ENCODE results near the gene YES1. TPM values are rescaled to one million over a fixed set of nuclear protein-coding genes. Genes with fewer than 3 reads are reported as not detected.

The YES1 gene
- 152 TPM for total RNA-seq

DNA sequence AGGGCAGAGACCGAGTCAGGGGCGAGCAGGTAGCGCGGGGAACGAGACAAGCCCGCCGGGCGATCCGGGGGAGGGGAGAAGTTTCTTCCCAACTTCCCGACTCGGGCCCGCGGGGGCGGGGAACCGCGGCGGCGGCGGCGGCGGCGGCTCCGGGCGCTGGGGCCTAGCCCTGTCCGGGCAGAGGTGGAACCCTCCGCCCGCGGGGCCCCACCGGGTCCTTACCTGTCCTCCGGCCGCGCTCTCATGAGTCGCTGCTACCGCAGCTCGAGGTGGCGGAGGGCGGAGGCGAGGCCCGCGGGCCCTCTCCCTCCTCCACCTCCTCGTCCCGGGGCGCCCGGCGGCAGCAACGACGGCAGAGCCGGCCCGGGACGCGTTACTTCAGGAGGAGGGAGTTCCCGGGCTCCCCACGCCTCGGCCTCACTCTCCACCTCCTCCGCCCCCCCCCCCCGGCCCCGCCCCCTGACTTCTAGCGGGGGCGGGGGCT lies at the start of gene YES1:
TSS of gene YES1 (minus strand) at position 351 of the 484 bp plus-strand sequence. CDS start 55,415 bp downstream, outside the sequence.
- DNase-seq, result peak; percentile 60

DNA sequence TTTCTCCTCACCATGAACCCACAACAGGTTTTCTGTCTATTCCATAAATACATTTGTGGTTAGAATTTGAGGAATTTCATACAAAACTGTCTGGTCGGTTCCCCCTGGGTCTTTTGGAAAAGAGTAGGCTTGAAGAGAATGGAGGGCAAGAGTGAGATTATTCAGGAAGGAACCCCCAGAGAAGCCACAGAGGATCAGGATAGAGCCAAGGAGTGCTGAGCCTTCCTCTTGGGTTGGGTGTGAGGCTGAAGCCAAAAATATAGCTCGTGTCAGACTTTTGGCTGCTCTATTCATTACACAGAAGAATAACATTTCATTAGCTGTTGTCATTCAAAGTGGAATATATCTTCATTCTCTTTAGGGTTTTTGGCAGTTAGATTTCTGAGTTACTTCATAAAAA lies 45.9 kb upstream of the YES1 start:
- no peak for DNase-seq

DNA sequence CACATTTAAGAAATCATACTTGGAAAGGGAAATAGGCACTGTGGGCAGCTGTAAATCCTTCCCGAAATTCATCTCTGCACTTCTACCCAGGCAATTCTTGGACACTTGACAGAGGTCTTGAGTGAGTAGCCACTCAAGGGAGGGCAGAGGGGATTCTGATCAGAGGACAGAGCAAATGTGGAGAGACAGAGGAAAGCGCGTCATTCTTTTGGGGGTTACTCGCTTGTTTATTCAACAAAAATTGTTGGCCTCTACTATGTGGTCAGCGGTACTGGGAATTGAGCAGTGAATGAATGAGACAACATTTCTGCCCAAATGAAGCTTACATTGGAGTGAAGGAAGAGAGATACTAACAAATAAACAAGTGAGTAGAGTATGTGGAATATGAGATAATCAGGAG lies 41.4 kb upstream of the YES1 start:
- no peak for DNase-seq

DNA sequence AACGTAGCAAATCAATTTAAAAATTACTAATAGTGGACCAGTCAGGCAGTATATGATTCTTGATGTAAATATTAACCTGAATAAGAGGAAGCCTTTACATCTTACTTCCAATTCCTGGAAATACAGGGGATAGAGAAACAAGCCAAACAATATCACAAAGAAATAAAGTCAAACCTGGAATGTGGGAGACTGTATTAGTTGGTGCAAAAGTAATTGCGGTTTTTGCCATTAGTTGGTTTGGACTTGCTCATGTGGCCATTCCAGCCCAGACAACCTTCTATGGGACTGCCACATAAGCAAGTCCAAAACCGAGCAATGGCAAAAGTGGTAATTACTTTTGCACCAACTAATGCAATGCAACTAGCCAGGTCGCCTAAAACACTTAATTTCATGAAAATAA lies 38.9 kb upstream of the YES1 start:
- DNase-seq, result no peak

- no peak for DNase-seq
Measured at GRCh38 chr18:849021-849420, 37.0 kb upstream of the YES1 start.

GRCh38 chr18:848062-848861 lies 36.2 kb upstream of the YES1 start:
- no peak for DNase-seq

- peak; percentile 37 for DNase-seq
Measured at GRCh38 chr18:845152-845819, 33.2 kb upstream of the YES1 start.

DNA sequence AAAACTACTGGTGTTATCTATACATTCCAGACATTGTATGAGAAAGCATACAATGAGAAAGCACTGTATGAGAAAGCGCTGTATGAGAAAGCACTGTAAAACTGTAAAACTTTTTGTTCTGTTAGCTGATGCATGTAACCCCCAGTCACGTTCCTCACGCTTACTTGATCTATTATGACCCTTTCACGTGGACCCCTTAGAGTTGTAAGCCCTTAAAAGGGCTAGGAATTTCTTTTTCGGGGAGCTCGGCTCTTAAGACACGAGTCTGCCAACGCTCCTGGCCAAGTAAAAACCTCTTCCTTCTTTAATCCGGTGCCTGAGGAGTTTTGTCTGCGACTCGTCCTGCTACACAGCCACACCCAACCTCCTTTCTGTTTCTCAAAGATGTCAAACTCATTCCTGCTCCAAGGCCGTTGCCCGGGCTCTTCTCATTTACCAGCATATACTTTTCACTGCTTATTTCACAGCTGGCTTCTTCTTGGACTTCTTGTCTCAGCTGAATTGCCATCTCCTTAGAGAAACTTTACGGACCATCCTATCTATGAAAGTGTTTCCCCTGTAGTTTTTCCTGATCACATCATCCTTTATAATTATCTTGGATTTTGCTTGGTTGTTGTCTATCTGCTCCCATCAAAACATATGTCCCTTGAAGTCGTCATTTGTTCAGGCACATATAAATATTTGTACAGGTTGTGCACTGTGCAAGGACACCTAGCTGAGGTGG lies 29.8 kb upstream of the YES1 start:
- DNase-seq, result no peak

GRCh38 chr18:840516-840915 lies 28.5 kb upstream of the YES1 start:
- no peak for DNase-seq

- DNase-seq, result no peak
Measured at GRCh38 chr18:840023-840408, 28.0 kb upstream of the YES1 start.

DNA sequence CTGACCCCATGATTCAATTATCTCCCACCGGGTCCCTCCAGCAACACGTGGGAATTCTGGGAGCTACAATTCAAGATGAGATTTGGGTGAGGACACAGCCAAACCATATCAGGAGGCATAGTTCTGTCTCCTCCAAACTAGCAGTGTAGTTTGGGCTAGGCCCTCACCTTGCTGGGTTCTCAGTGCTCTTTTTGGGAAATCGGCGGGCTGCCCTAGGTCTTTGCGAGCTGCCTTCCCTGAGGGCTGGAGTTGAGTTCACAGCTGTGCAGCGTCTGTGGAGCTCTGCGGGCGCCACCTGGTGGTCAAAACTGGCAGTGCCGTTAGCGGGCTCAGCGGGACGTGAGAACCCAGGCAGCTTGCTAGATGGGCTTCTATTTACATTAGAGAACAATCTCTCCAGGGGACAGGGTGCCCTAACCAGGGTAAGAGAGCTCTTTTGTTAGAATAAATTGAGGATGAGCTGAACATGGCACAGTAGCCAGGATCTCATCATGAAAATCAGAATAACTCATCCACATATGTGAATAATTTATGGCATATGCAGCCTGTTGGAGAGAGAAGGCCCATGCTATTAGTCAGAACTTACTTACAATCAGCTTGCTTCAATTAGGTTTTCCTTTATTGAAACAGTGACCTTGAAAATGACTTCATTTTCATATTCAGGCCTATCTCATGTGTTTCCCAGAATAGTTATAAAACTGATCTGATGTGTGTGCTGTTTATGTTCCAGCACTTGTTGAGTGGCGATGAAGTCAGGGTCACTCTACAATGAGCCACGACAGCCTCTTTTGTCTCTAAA lies 27.4 kb upstream of the YES1 start:
- DNase-seq, result peak; percentile 93

DNA sequence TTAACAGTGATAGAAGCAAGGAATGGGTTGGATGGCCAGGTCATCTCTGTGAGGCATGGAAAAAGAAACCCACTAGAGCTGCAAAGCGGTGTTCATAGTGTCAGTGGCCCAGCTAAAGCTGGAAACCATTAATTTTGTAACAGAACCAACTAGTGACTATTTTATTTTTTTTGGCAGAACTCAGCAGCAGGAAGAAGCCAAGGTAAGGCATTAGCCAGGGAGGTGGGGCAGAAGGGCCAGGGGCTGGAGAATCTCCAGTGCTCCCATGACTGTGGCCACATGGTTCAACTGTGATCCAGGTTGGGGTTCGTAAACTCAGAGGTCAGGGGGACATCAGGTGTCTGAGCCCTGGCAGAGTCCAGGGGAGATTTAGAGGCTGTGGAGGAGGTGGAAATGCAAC lies 25.9 kb upstream of the YES1 start:
- no peak for DNase-seq

GRCh38 chr18:834082-834720 lies 22.2 kb upstream of the YES1 start:
- DNase-seq, result no peak

GRCh38 chr18:833197-833596 lies 21.2 kb upstream of the YES1 start:
- no peak for DNase-seq

DNA sequence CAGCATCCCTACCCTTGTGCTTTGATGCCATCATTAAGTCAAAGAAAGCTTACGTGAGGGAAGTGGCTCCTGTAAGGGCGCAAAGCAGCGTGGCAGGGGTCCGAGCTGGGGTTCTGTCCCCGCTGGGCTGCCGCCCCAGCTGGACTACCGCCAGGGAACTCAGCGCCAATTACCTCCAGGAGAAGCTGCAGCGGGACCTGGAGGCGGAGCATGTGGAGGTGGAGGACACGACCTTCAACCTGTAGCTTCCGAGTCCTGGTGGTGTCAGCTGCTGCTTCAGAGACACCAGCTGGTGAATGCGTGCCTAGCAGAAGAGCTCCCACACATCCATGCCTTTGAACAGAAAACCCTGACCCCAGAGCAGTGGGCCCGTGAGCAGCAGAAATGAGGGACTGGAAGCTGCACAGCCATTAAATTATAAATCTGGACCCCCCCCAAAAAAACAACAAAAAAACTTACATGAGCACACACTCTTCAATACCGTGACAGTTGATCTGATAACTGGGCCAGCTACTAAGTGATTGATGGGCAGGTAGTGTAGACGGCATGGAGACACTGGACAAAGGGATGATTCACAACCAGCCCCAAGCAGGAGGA lies 20.1 kb upstream of the YES1 start:
- DNase-seq, result no peak

DNA sequence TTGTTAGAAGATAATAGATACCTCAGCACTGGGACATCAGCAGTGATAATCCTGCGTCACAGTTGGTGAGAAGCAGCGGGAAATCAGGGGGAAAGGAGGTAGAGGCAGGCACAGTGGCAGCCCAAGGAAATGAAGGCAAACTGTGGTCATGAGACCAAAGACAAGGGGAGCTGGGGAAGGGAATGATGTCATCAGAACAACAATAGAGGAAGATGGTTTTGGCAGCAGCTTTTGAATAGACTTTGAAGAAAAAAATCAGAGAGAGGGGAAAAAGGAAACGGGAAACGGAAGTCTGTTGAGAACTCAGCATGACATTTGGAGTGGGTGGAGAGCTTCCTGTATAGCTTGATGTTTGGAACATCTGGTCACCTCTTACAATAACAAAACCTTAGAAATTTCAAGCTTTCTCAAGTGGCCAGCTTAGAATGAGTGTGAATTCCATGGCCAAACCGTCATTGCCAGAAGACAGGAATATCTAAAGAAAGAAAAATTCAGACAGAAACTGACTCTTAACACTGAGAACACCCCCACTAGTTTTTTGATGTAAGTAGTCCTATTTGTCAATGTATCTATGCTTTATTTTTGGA lies 18.4 kb upstream of the YES1 start:
- peak; percentile 40 for DNase-seq

DNA sequence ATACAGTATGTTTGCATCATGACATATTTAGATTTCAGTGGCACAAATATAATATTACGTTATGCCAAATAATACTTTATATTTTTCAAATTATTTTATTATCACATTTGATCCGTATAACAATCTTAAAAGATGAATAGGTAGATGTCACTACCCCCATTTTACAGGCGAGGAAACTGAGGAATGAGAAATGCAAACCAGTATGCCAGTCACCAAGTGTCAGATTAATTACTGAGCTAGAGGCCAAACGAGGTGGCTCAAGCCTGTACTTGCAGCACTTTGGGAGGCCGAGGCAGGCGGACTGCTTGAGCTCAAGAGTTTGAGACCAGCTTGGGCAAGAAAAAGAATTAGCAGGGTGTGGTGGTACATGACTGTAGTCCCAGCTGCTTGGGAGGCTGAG lies 17.4 kb upstream of the YES1 start:
- no peak for DNase-seq

DNA sequence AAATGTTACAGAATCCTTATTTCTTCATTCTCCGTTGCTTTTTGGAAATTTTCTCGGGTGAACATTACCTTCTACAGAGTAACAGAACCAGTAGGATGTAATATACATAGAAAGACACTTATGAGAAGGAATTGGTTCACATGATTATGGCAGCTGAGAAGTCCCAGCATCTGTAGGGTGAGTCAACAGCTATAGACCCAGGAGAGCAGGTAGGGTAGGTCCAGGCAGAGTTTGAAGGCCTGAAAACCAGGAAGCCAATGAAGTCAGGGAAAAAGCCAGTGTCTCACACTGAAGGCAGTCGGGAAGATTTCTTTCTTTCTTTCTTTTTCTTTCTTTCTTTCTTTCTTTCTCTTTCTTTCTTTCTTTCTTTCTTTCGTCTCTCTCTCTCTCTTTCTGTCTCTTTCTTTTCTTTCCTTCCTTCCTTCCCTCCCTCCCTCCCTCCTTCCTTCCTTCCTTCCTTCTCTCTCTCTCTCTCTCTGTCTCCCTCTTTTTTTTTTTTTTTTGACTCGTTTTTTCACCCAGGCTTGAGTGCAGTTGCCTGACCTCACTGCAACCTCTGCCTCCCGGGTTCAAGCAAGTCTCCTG lies 15.1 kb upstream of the YES1 start:
- no peak for DNase-seq

DNA sequence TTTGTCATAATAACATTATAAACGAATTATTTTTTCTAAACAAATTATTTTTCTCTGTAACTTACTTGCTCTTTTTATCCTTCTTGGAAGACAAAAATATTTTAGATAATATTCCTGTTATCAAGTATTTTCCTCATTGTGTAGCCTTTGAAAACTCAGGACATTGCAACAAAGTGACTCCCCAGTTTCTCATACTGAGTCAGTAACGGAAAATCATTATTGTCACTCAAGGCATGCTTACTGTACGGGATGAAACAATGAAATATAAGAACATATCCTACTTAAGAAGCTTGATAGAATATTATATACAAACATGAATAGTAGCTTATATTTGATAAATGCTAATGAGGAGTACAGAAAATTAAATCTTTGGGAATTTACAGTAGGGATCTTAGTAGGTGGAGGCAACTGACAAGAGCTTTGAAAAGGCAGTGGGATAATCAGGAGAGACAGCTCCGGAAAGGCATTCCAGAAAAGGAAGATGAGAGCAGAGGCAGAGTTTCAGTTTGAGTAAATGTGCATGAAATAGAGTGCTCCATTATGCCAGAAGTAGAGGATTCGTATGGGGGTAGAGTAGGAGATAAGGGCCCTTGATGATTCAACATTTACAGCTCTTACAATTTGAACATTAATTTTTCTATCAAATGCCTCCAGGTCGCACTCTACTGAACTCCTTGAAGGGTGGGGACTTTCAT lies 14.0 kb upstream of the YES1 start:
- DNase-seq, result no peak

- no peak for DNase-seq
Measured at GRCh38 chr18:824179-824578, 12.1 kb upstream of the YES1 start.

Data from tongue (tissue), 2 donors.